Activated naive CD4-positive, alpha-beta T cell (primary cell): Measurements from ENCODE around the gene MEIOSIN.
A peak's percentile ranks its signal among the peaks of the same experiment; 100 is the strongest.
"Not testable (repeated sequence)": the region's sequence is repeated elsewhere in the genome, so short reads cannot be mapped to it uniquely, and the experiment has no call there.

ENCODE experiments used
- DNase-seq, 4 experiments: peaks; one replicate each; lab custom pipeline; 2025; lab: John Stamatoyannopoulos, UW

Gene MEIOSIN

DNA sequence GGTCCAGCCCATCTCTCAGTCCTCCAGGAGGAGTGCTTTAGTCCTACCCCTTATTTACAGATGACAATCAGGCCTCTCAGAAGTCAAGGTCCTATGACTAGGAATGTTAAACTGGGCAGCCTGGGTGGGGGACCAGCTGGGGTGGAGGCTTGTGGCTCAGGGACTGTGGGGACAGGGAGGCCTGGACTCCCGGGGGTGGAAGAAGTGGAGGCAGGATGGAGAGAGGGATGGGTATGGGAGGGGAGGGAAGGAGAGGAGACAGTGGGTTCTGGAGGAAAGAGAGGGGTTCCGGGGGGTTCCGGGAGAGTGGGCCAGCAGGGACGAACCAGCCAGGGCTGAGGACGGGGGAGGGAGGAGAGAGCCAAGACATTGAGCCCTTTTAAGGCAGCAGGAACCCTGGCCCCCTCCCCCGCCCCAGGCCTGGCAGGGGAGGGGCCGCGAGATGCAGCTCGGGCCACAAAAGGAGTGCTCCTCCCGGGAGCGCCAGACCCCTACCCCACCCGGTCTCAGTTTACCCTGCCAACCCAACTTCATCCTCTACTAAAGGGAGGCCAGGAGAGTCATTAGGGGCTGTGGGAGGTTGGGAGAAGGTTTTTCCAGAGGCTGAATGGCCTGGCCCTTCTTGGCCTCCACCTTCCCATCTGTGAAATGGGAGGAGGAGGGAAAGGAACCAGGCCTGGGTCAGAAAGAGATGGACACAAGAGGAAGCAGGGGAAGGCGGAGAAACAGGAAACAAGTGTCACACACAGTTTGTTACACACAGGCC is 47.4 kb downstream of the MEIOSIN start:
- no peak for DNase-seq

GRCh38 chr19:45781214-45782161 is 48.2 kb downstream of the MEIOSIN start:
- no peak for DNase-seq

GRCh38 chr19:45782162-45782691 is 49.0 kb downstream of the MEIOSIN start, which contains the start of gene DMPK:
Gene DMPK (minus strand): TSS chr19:45782490. CDS start chr19:45782352, 138 bp downstream.
- no peak for DNase-seq

GRCh38 chr19:45782820-45783785 is 49.9 kb downstream of the MEIOSIN start:
- no peak for DNase-seq

GRCh38 chr19:45784096-45784495 is 50.9 kb downstream of the MEIOSIN start:
- no peak for DNase-seq

DNA sequence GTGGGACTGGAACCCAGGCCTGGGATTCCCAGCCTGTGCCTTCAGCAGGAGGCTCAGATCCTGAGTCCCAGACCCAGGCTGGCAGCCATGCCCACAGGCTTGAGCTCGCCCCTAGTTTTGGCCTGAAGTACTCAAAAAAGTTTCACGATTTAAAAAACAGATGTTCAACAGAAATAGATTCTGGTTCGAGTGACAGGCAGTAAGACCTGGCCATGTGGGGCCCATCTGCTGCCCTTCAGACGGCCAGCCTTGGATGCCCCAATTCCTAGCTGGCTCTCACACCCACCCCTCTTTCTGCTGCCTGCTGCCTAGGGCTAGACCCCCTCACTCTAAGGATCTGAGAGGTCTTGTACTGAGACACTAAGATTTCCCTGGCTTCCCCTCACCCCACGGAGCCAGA is 51.9 kb downstream of the MEIOSIN start:
- no peak for DNase-seq

GRCh38 chr19:45785781-45786532 is 52.7 kb downstream of the MEIOSIN start:
- DNase-seq = no peak

DNA sequence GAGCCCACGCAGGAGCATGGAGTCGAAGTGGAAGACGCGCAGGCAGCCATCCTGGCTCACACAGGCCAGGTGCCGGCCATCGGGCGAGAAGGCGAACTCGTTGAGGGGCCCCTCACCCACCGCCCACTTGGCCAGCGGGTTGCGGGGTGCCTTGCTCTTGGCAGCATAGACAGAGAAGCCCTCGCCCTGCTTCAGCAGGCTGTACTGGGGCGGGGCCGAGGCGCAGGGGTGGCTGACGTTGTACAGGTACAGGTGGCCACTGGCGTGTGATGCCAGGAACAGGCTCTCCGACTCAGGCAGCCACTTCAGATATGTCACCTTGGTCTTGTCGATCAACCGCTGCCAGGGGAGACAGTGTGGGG is 53.3 kb downstream of the MEIOSIN start:
- DNase-seq = no peak

GRCh38 chr19:45789035-45789786 is 56.0 kb downstream of the MEIOSIN start:
- DNase-seq = no peak

DNA sequence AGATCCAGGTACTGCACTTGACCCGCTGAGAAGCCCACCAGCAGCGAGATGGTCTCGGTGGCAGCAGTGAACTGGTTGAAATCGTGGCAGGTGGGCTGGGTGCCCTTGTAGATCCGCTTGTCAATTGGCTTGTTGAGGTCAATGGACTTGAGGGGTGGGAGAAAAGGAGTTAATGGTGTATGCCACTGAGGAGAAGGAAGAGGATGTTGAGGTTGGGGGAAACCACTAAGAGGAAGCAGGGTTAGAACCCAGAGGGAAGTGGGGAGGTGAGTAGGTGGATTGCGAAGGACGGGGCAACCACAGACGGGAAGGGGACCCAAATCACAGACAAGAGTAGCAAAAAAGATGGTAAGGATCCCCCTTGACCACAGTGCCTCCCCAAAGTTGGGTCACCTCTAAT is 57.7 kb downstream of the MEIOSIN start:
- DNase-seq = no peak

- DNase-seq = no peak
These were observed 58.7 kb downstream of the MEIOSIN start for GRCh38 chr19:45791744-45792469.

- DNase-seq = peak; percentile 98 to 99 (median 98)
These were observed 59.4 kb downstream of the MEIOSIN start, which contains the start of gene DMWD for GRCh38 chr19:45792470-45793177. Gene DMWD (minus strand): TSS chr19:45792845. CDS start chr19:45792756, 89 bp downstream.

GRCh38 chr19:45793178-45793564 is 59.9 kb downstream of the MEIOSIN start:
- no peak for DNase-seq

GRCh38 chr19:45793876-45794275 is 60.6 kb downstream of the MEIOSIN start:
- no peak for DNase-seq

DNA sequence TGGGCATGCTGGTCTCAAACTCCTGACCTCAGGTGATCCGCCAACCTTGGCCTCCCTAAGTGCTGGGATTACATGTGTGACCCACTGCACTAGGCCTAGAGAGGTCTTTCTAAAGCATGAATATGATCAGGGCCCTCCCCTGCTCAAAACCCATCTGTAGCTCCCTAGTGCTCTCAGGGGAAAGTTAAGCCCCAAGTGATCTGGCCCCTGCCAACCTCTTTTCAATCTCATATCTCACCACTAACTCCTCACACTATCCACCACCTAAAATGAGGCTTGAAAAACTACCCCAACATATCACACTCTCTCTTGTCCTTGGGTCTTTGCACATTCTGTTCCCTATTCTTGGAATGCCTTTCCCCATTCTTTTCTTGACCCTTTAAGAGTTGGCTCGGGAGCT is 61.4 kb downstream of the MEIOSIN start:
- DNase-seq = no peak

- peak in 2 of 4 experiments; percentile 36 to 47 for DNase-seq
These were observed 65.8 kb downstream of the MEIOSIN start for GRCh38 chr19:45798995-45799517.

DNA sequence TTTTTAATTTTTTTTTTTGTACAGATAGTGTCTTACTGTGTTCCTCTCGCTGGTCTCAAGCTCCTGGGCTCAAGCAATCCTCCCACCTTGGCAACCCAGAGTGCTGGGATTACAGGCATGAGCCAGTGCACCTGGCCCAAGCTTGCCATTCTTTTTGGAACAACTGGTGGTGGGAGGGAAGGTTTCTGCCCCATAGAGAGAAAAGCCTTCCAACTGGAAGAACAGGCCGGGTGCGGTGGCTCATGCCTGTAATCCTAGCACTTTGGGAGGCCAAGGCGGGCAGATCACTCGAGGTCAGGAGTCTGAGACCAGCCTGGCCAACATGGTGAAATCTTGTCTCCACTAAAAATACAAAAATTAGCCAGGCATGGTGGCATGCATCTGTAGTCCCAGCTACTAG is 66.3 kb downstream of the MEIOSIN start:
- DNase-seq = not testable (repeated sequence)

- no peak for DNase-seq
These were observed 66.9 kb downstream of the MEIOSIN start for GRCh38 chr19:45800070-45800553.
